ENCODE results near the gene ARMC9.

- TF ChIP-seq EZH2phosphoT487 (IDR thresholded peaks at IDR 0.05; ENCODE audit: insufficient read depth, low read depth) (no peak), EZH2 (IDR thresholded peaks at IDR 0.05; ENCODE audit: insufficient read depth, poor library complexity, severe bottlenecking) (no peak)
Observed at GRCh38 chr2:231223001-231223375, 24.6 kb downstream of the ARMC9 start.
